22Rv1 (cell line): ENCODE results near the gene NR4A1.

Experiments used
- ZFX ChIP-seq: fragments of 450-650 bp; IDR thresholded peaks from 2 replicates; pipeline ENCODE4 v1.6.1; 2017; ENCODE audit warnings: antibody characterized with exemption, borderline replicate concordance
- TF ChIP-seq, protein P1 (sequence below): fragments of 450-650 bp; IDR thresholded peaks from 2 replicates; pipeline ENCODE4 v1.5.1; 2017; ENCODE audit warnings: mild to moderate bottlenecking

DNA sequence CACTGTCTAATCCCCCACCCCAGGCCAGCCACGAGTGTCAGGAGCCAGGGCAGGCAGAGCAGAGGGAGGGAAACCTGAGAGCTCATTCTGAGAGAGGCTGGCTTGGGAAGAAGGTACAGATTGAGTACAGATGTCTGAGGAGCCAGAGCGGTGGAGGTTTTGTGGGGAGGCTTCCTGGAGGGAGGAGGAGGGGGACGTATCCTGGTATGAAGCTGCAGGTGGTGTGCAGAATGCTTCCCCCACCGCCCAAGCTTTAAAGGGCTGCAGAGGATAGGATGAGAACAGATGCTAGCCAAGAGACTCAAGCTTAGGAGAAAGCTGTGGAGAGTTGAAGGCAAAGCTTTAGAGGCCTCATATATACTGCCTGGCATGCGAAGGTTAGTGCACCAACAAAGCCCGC is 47.7 kb upstream of the NR4A1 start:
- TF ChIP-seq, protein P1, sequence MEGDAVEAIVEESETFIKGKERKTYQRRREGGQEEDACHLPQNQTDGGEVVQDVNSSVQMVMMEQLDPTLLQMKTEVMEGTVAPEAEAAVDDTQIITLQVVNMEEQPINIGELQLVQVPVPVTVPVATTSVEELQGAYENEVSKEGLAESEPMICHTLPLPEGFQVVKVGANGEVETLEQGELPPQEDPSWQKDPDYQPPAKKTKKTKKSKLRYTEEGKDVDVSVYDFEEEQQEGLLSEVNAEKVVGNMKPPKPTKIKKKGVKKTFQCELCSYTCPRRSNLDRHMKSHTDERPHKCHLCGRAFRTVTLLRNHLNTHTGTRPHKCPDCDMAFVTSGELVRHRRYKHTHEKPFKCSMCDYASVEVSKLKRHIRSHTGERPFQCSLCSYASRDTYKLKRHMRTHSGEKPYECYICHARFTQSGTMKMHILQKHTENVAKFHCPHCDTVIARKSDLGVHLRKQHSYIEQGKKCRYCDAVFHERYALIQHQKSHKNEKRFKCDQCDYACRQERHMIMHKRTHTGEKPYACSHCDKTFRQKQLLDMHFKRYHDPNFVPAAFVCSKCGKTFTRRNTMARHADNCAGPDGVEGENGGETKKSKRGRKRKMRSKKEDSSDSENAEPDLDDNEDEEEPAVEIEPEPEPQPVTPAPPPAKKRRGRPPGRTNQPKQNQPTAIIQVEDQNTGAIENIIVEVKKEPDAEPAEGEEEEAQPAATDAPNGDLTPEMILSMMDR: no peak
- no peak for TF ChIP-seq ZFX
